Measurements from ENCODE around the gene LRRC27.

LRRC27 gene

GRCh38 chr10:132296666-132297443, 35.1 kb upstream of the LRRC27 start:
- H3K36me3 ChIP-seq (ENCODE audit: insufficient read depth, low read length): no peaks in the 10 kb centered on the region
- no peaks in the 10 kb centered on the region; the same call in 1 of the 2 replicates for H3K4me1 ChIP-seq (ENCODE audit: insufficient read depth, low read length)
- H3K9me3 ChIP-seq (ENCODE audit: control insufficient read depth, insufficient read depth, low read length): no peaks in the 10 kb centered on the region

GRCh38 chr10:132297526-132297925, 34.5 kb upstream of the LRRC27 start:
- H3K9me3 ChIP-seq (ENCODE audit: control insufficient read depth, insufficient read depth, low read length): no peaks in the 10 kb centered on the region
- no peak overlapping the region for H3K9ac ChIP-seq (ENCODE audit: low read depth, low read length)
- H3K4me1 ChIP-seq (ENCODE audit: insufficient read depth, low read length): no peaks in the 10 kb centered on the region; the same call in 1 of the 2 replicates
- H3K36me3 ChIP-seq (ENCODE audit: insufficient read depth, low read length): no peaks in the 10 kb centered on the region

More at GRCh38 chr10:132296666-132297443, 35.1 kb upstream of the LRRC27 start:
- no peak overlapping the region for H3K9ac ChIP-seq (ENCODE audit: low read depth, low read length)

GRCh38 chr10:132298038-132298881, 33.7 kb upstream of the LRRC27 start:
- Histone ChIP-seq H3K9ac (ENCODE audit: low read depth, low read length) (no peak overlapping the region), H3K9me3 (ENCODE audit: control insufficient read depth, insufficient read depth, low read length) (no peaks in the 10 kb centered on the region), H3K4me1 (ENCODE audit: insufficient read depth, low read length) (no peaks in the 10 kb centered on the region; the same call in 1 of the 2 replicates), H3K36me3 (ENCODE audit: insufficient read depth, low read length) (no peaks in the 10 kb centered on the region)

GRCh38 chr10:132299371-132300336, 32.3 kb upstream of the LRRC27 start:
- H3K9me3 ChIP-seq (ENCODE audit: control insufficient read depth, insufficient read depth, low read length): no peaks in the 10 kb centered on the region
- H3K4me1 ChIP-seq (ENCODE audit: insufficient read depth, low read length): no peaks in the 10 kb centered on the region
- H3K9ac ChIP-seq (ENCODE audit: low read depth, low read length): no peak overlapping the region

GRCh38 chr10:132300582-132300981, 31.4 kb upstream of the LRRC27 start:
- Histone ChIP-seq H3K4me1 (ENCODE audit: insufficient read depth, low read length) (no peaks in the 10 kb centered on the region), H3K9ac (ENCODE audit: low read depth, low read length) (no peak overlapping the region), H3K36me3 (ENCODE audit: insufficient read depth, low read length) (no peaks in the 10 kb centered on the region), H3K9me3 (ENCODE audit: control insufficient read depth, insufficient read depth, low read length) (no peaks in the 10 kb centered on the region)

More at GRCh38 chr10:132299371-132300336, 32.3 kb upstream of the LRRC27 start:
- H3K36me3 ChIP-seq (ENCODE audit: insufficient read depth, low read length): no peaks in the 10 kb centered on the region

- Histone ChIP-seq H3K4me1 (ENCODE audit: insufficient read depth, low read length) (no peaks in the 10 kb centered on the region), H3K36me3 (ENCODE audit: insufficient read depth, low read length) (no peaks in the 10 kb centered on the region), H3K9ac (ENCODE audit: low read depth, low read length) (no peak overlapping the region), H3K9me3 (ENCODE audit: control insufficient read depth, insufficient read depth, low read length) (peaks cover 4% of the 10 kb centered on the region; the same call in 1 of the 2 replicates)
Measured at GRCh38 chr10:132301371-132302330, 30.3 kb upstream of the LRRC27 start.

- no peaks in the 10 kb centered on the region for H3K4me1 ChIP-seq (ENCODE audit: insufficient read depth, low read length)
- H3K9ac ChIP-seq (ENCODE audit: low read depth, low read length): no peak overlapping the region
- no peaks in the 10 kb centered on the region for H3K36me3 ChIP-seq (ENCODE audit: insufficient read depth, low read length)
- peaks cover 4% of the 10 kb centered on the region; the same call in 1 of the 2 replicates for H3K9me3 ChIP-seq (ENCODE audit: control insufficient read depth, insufficient read depth, low read length)
Measured at GRCh38 chr10:132302421-132303310, 29.3 kb upstream of the LRRC27 start.

GRCh38 chr10:132303361-132304115, 28.5 kb upstream of the LRRC27 start:
- no peaks in the 10 kb centered on the region for H3K36me3 ChIP-seq (ENCODE audit: insufficient read depth, low read length)
- H3K9me3 ChIP-seq (ENCODE audit: control insufficient read depth, insufficient read depth, low read length): peaks cover 4% of the 10 kb centered on the region; the same call in 1 of the 2 replicates
- no peaks in the 10 kb centered on the region for H3K4me1 ChIP-seq (ENCODE audit: insufficient read depth, low read length)
- no peak overlapping the region for H3K9ac ChIP-seq (ENCODE audit: low read depth, low read length)

- no peaks in the 10 kb centered on the region; the same call in 1 of the 2 replicates for H3K4me1 ChIP-seq (ENCODE audit: insufficient read depth, low read length)
- no peaks in the 10 kb centered on the region for H3K36me3 ChIP-seq (ENCODE audit: insufficient read depth, low read length)
- peaks cover 4% of the 10 kb centered on the region; the same call in 1 of the 2 replicates for H3K9me3 ChIP-seq (ENCODE audit: control insufficient read depth, insufficient read depth, low read length)
- H3K9ac ChIP-seq (ENCODE audit: low read depth, low read length): no peak overlapping the region
Measured at GRCh38 chr10:132304756-132305509, 27.1 kb upstream of the LRRC27 start.

- Histone ChIP-seq H3K9me3 (ENCODE audit: control insufficient read depth, insufficient read depth, low read length) (peaks cover 4% of the 10 kb centered on the region; the same call in 1 of the 2 replicates), H3K36me3 (ENCODE audit: insufficient read depth, low read length) (no peaks in the 10 kb centered on the region), H3K4me1 (ENCODE audit: insufficient read depth, low read length) (peaks cover under 1% of the 10 kb centered on the region; the same call in 1 of the 2 replicates), H3K9ac (ENCODE audit: low read depth, low read length) (no peak overlapping the region)
Measured at GRCh38 chr10:132305654-132306342, 26.2 kb upstream of the LRRC27 start.

- no peak overlapping the region for H3K9ac ChIP-seq (ENCODE audit: low read depth, low read length)
- no peaks in the 10 kb centered on the region for H3K36me3 ChIP-seq (ENCODE audit: insufficient read depth, low read length)
- peaks cover 4% of the 10 kb centered on the region; the same call in 1 of the 2 replicates for H3K9me3 ChIP-seq (ENCODE audit: control insufficient read depth, insufficient read depth, low read length)
- peaks cover 6% of the 10 kb centered on the region; the same call in 1 of the 2 replicates for H3K4me1 ChIP-seq (ENCODE audit: insufficient read depth, low read length)
Measured at GRCh38 chr10:132306343-132306685, 25.7 kb upstream of the LRRC27 start.
